ENCODE results near the gene NCF2.

DNA sequence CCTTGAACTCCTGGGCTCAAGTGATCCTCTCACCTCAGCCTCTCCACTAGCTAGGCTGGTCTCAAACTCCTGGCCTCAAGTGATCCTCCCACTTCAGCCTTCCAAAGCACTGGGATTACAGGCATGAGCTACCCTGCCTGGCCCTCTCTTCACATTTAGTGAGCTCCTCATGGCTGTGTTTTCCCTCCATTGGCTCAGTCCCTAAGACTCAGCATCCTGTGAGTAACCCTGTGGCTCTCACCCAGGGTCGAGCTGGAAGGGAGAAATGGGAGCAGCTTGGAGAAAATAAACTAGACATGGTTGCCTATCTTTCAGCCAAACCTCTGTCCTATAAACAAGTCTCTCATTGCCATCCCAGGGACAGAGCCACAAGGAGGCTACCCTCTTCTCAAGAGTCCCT is 17.5 kb downstream of the NCF2 start:
- TF ChIP-seq, protein P1, sequence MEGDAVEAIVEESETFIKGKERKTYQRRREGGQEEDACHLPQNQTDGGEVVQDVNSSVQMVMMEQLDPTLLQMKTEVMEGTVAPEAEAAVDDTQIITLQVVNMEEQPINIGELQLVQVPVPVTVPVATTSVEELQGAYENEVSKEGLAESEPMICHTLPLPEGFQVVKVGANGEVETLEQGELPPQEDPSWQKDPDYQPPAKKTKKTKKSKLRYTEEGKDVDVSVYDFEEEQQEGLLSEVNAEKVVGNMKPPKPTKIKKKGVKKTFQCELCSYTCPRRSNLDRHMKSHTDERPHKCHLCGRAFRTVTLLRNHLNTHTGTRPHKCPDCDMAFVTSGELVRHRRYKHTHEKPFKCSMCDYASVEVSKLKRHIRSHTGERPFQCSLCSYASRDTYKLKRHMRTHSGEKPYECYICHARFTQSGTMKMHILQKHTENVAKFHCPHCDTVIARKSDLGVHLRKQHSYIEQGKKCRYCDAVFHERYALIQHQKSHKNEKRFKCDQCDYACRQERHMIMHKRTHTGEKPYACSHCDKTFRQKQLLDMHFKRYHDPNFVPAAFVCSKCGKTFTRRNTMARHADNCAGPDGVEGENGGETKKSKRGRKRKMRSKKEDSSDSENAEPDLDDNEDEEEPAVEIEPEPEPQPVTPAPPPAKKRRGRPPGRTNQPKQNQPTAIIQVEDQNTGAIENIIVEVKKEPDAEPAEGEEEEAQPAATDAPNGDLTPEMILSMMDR (IDR thresholded peaks at IDR 0.05) = no peak
- TF ChIP-seq POLR2AphosphoS5 (IDR thresholded peaks at IDR 0.05) (no peak), POLR2A (IDR thresholded peaks at IDR 0.05) (no peak)
